BE2C (cell line): ENCODE data around the gene RALGAPA2.

Experiments used
- DNase-seq: peaks from one replicate; pipeline ENCODE4 v3.0.0-alpha.2; 2020
- H3K27me3 ChIP-seq: fragments of 250-450 bp; sonication (Bioruptor Pico); 2 replicates; pipeline ENCODE4 v1.5.1; 2020; ENCODE audit warnings: mild to moderate bottlenecking
- H3K36me3 ChIP-seq: fragments of 250-450 bp; sonication (Bioruptor Pico); 2 replicates; pipeline ENCODE4 v1.5.1; 2020; ENCODE audit warnings: mild to moderate bottlenecking
- H3K4me1 ChIP-seq: fragments of 250-450 bp; sonication (Bioruptor Pico); 2 replicates; pipeline ENCODE4 v1.5.1; 2020
- H3K4me3 ChIP-seq: 2 replicates; pipeline ENCODE4 v1.5.1; 2011; ENCODE audit warnings: low read depth, low read length
- H3K9me3 ChIP-seq: fragments of 250-450 bp; sonication (Bioruptor Pico); 2 replicates; pipeline ENCODE4 v1.5.1; 2020
- TF ChIP-seq, protein P1 (sequence below): IDR thresholded peaks from 2 replicates; pipeline ENCODE4 v1.5.1; 2012; ENCODE audit warnings: mild to moderate bottlenecking, low read depth, low read length

The RALGAPA2 gene

DNA sequence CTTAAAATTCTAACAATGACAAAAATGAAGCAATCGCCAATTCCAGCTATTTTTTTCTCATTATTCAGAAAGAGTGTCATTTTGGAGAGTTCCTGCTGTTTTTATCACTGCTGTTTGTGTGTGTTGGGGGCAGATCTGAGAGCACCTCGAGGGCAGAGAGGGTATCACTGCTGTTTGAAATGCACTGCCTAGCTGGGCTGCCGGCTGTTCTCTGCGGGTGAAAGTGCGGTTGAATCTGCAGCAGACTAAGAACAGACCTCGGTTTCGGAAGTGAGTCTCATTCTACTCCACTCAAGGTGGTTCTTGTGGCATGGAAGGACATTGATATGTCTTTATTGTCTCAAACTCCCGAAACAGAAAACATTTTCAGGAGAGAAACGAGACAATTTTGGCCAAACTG is 326.3 kb downstream of the RALGAPA2 start:
- Histone ChIP-seq H3K4me3 (no peak overlapping the region), H3K27me3 (no peaks in the 10 kb centered on the region), H3K9me3 (no peaks in the 10 kb centered on the region; the same call in 1 of the 2 replicates), H3K4me1 (no peaks in the 10 kb centered on the region), H3K36me3 (no peaks in the 10 kb centered on the region)
- no peak for DNase-seq
- TF ChIP-seq, protein P1, sequence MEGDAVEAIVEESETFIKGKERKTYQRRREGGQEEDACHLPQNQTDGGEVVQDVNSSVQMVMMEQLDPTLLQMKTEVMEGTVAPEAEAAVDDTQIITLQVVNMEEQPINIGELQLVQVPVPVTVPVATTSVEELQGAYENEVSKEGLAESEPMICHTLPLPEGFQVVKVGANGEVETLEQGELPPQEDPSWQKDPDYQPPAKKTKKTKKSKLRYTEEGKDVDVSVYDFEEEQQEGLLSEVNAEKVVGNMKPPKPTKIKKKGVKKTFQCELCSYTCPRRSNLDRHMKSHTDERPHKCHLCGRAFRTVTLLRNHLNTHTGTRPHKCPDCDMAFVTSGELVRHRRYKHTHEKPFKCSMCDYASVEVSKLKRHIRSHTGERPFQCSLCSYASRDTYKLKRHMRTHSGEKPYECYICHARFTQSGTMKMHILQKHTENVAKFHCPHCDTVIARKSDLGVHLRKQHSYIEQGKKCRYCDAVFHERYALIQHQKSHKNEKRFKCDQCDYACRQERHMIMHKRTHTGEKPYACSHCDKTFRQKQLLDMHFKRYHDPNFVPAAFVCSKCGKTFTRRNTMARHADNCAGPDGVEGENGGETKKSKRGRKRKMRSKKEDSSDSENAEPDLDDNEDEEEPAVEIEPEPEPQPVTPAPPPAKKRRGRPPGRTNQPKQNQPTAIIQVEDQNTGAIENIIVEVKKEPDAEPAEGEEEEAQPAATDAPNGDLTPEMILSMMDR = no peak

GRCh38 chr20:20375862-20376261 is 336.6 kb downstream of the RALGAPA2 start:
- DNase-seq = no peak
- TF ChIP-seq, protein P1 = no peak
- H3K4me3 ChIP-seq = no peak overlapping the region
- no peaks in the 10 kb centered on the region for H3K4me1 ChIP-seq
- H3K27me3 ChIP-seq = peaks cover 17% of the 10 kb centered on the region
- no peaks in the 10 kb centered on the region for H3K36me3 ChIP-seq
- H3K9me3 ChIP-seq = no peaks in the 10 kb centered on the region; the same call in 1 of the 2 replicates

DNA sequence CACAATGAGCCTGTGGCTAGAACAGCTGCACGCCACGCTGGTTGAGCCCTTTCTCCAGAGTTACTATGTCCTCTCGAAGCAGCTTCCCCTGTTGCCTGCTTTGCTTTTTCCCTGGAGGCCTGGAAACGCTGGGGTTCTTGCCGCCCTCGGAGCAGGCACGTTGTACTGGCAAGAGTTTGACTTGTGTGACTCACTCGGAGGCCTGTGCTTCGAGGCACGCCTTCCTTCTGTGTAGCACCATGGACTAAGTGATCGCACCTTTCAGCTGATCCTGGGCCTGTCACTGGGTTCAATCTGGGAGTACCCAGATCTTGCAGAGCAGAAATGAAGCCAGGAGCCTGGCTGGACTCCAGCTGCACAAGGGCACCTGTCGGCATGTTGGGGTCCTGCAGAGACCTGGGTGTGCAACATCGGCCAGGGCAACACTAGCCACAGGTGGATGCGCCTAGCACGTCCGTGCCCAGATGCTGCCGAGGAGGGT is 339.3 kb downstream of the RALGAPA2 start:
- peaks cover 43% of the 10 kb centered on the region for H3K27me3 ChIP-seq
- DNase-seq = peak; percentile 58
- H3K9me3 ChIP-seq = no peaks in the 10 kb centered on the region
- no peak overlapping the region for H3K4me3 ChIP-seq
- TF ChIP-seq, protein P1 = no peak
- H3K4me1 ChIP-seq = no peaks in the 10 kb centered on the region
- no peaks in the 10 kb centered on the region for H3K36me3 ChIP-seq

DNA sequence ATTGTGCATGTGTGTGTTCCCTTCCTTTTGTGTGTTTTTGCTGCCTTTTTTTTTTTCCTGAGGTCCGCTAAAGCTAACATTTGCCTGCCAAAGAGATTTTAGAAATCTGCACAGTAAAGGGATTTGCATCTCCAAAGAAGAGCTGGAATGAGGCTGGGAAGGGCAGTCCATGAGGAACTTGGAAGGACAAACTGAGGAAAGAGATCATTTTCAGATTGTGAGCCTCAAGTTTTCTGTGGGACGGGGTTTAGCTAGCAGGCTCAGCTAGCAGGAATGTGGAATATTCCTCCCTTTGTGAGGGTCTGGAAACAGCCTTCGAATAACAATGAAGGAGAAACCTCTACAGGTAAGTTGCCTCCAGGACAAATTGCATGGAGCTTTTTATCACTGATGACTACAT is 340.8 kb downstream of the RALGAPA2 start:
- H3K27me3 ChIP-seq = peaks cover 50% of the 10 kb centered on the region
- no peaks in the 10 kb centered on the region for H3K36me3 ChIP-seq
- DNase-seq = no peak
- no peak overlapping the region for H3K4me3 ChIP-seq
- no peaks in the 10 kb centered on the region for H3K9me3 ChIP-seq
- TF ChIP-seq, protein P1 = no peak
- H3K4me1 ChIP-seq = no peaks in the 10 kb centered on the region

DNA sequence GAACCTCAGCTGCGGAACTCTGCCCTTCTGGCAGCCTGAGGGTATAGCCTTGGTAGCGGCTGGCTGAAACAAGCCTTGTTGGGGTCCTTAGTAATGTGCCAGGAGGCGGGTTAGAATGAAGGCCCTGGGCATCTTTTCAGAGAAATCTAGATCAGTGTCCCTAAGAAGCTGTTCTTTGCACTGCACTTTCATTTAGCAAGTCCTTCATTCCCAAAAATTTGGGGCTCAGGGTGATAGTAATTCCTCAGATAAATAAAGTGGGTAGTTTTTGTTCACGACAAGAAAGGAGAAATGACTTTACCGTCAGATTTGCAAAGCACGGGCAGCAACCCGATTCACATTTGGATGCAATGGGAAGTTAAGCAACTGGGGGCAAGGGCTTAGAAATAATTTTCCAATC is 341.4 kb downstream of the RALGAPA2 start:
- Histone ChIP-seq H3K4me3 (no peak overlapping the region), H3K27me3 (peaks cover 50% of the 10 kb centered on the region)

GRCh38 chr20:20370094-20370575 is 342.3 kb downstream of the RALGAPA2 start:
- DNase-seq = no peak
- Histone ChIP-seq H3K9me3 (no peaks in the 10 kb centered on the region), H3K27me3 (peaks cover 50% of the 10 kb centered on the region), H3K4me1 (no peaks in the 10 kb centered on the region), H3K4me3 (peak overlapping the region; percentile 44), H3K36me3 (no peaks in the 10 kb centered on the region)
- TF ChIP-seq, protein P1 = no peak

More for the DNA sequence above, 341.4 kb downstream of the RALGAPA2 start:
- no peaks in the 10 kb centered on the region for H3K9me3 ChIP-seq
- no peaks in the 10 kb centered on the region for H3K36me3 ChIP-seq
- H3K4me1 ChIP-seq = no peaks in the 10 kb centered on the region
- DNase-seq = no peak
- TF ChIP-seq, protein P1 = no peak
